Skin of body (tissue), 2 donors: ENCODE data around the gene VPS13A. TPM values are rescaled to one million over a fixed set of nuclear protein-coding genes. Genes with fewer than 3 reads are reported as not detected.
A peak's percentile ranks its signal among the peaks of the same experiment; 100 is the strongest.

Experiments
- DNase-seq: peaks from one replicate; lab custom pipeline; 2025; lab: John Stamatoyannopoulos, UW
- total RNA-seq: library from RNA; depleted of rRNA; stranded (reverse); fragments of >200 nt; gene quantifications from one replicate; pipeline ENCODE4 v1.2.3, GENCODE V29; 2014

VPS13A gene
- total RNA-seq, 1 donor from 2014 or later = 36.2 TPM

- peak; percentile 71 for DNase-seq
Measured at GRCh38 chr9:77456829-77457437, 279.6 kb downstream of the VPS13A start.

GRCh38 chr9:77457916-77458592 lies 280.7 kb downstream of the VPS13A start:
- peak; percentile 93 for DNase-seq

GRCh38 chr9:77460938-77461337 lies 283.6 kb downstream of the VPS13A start:
- DNase-seq = no peak

- DNase-seq = no peak
Measured at GRCh38 chr9:77462066-77462465, 284.7 kb downstream of the VPS13A start.

- DNase-seq = no peak
Measured at GRCh38 chr9:77463151-77463550, 285.8 kb downstream of the VPS13A start.

- no peak for DNase-seq
Measured at GRCh38 chr9:77464661-77465060, 287.3 kb downstream of the VPS13A start.

- peak; percentile 34 for DNase-seq
Measured at GRCh38 chr9:77469515-77470231, 292.3 kb downstream of the VPS13A start.

Other genes starting within 250 kb of the VPS13A start
- gene FOXB2, start 157.9 kb upstream of the VPS13A start, total RNA-seq = not detected